GM23338 (cell line): ENCODE measurements around the gene SRSF1. TPM values are rescaled to one million over a fixed set of nuclear protein-coding genes. Genes with fewer than 3 reads are reported as not detected.

Experiments
- CREB1 ChIP-seq: fragments of 250-450 bp; sonication (Bioruptor Pico); IDR thresholded peaks from 2 replicates; pipeline ENCODE4 v1.5.0; 2020; ENCODE audit warnings: low read depth, mild to moderate bottlenecking, moderate library complexity
- EZH2 ChIP-seq: fragments of 200-600 bp; sonication (generic); IDR thresholded peaks from one replicate; pipeline ENCODE4 v1.8.0; 2017; ENCODE audit warnings: antibody characterized with exemption, mild to moderate bottlenecking, low read depth; ENCODE audit not compliant: unreplicated experiment
- EZH2phosphoT487 ChIP-seq: fragments of 200-600 bp; sonication (generic); IDR thresholded peaks from one replicate; pipeline ENCODE4 v1.8.1; 2018; ENCODE audit warnings: antibody characterized with exemption; ENCODE audit not compliant: unreplicated experiment
- JUNB ChIP-seq: IDR thresholded peaks from one replicate; pipeline ENCODE4 v1.6.1; 2016; ENCODE audit warnings: antibody characterized with exemption; ENCODE audit not compliant: unreplicated experiment
- NANOG ChIP-seq: IDR thresholded peaks from 2 replicates; pipeline ENCODE4 v1.6.1; 2016; ENCODE audit warnings: antibody characterized with exemption, borderline replicate concordance
- ZNF114 ChIP-seq: fragments of 250-450 bp; sonication (Bioruptor Pico); IDR thresholded peaks from 2 replicates; pipeline ENCODE4 v1.5.0; 2020; ENCODE audit warnings: mild to moderate bottlenecking, moderate library complexity
- ZNF331 ChIP-seq: fragments of 250-450 bp; sonication (Bioruptor Pico); IDR thresholded peaks from 2 replicates; pipeline ENCODE4 v1.5.0; 2020; ENCODE audit warnings: low read depth, mild to moderate bottlenecking, moderate library complexity
- polyA plus RNA-seq: library from polyadenylated mRNA; unstranded; fragments of >200 nt; fragmentation: Nextera tagmentation; extraction: Ambion mirVana; gene quantifications from 2 replicates; pipeline ENCODE4 v1.2.1, GENCODE V29; 2016
- total RNA-seq: library from RNA; depleted of rRNA; stranded (reverse); fragments of >200 nt; shearing (Covaris generic); gene quantifications from 2 replicates; pipeline ENCODE4 v1.2.3, GENCODE V29; 2014
- TF ChIP-seq, protein P1 (sequence below): fragments of 250-450 bp; sonication (Bioruptor Pico); IDR thresholded peaks from 2 replicates; pipeline ENCODE4 v1.5.0; 2020; ENCODE audit warnings: mild to moderate bottlenecking, moderate library complexity
- TF ChIP-seq, protein P2 (sequence below): IDR thresholded peaks from one replicate; pipeline ENCODE4 v1.6.1; 2018; ENCODE audit warnings: antibody characterized with exemption; ENCODE audit not compliant: unreplicated experiment

Gene SRSF1
- total and polyA plus RNA-seq, 2 experiments from 2014 or later = 413 to 584 TPM

DNA sequence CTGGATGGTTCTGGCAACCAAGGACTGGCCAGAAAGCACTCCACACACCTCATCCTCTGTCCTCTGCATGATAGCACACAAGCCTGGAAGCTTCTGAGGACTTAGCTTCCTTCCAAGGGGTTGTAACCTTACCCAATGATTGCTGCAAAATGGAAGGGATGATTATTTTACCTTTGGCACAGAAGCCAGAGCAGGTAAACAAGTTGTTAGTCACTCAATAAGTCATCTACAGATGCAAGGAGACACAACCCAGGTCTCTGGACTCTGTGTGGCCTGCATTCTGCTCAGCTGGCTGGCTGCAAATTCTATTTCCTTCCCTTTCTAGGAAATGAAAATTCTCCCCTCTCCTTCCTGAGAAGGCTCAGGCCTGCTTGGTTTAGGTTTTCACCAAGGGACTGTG lies 49.4 kb upstream of the SRSF1 start (continued):
- TF ChIP-seq, protein P1, sequence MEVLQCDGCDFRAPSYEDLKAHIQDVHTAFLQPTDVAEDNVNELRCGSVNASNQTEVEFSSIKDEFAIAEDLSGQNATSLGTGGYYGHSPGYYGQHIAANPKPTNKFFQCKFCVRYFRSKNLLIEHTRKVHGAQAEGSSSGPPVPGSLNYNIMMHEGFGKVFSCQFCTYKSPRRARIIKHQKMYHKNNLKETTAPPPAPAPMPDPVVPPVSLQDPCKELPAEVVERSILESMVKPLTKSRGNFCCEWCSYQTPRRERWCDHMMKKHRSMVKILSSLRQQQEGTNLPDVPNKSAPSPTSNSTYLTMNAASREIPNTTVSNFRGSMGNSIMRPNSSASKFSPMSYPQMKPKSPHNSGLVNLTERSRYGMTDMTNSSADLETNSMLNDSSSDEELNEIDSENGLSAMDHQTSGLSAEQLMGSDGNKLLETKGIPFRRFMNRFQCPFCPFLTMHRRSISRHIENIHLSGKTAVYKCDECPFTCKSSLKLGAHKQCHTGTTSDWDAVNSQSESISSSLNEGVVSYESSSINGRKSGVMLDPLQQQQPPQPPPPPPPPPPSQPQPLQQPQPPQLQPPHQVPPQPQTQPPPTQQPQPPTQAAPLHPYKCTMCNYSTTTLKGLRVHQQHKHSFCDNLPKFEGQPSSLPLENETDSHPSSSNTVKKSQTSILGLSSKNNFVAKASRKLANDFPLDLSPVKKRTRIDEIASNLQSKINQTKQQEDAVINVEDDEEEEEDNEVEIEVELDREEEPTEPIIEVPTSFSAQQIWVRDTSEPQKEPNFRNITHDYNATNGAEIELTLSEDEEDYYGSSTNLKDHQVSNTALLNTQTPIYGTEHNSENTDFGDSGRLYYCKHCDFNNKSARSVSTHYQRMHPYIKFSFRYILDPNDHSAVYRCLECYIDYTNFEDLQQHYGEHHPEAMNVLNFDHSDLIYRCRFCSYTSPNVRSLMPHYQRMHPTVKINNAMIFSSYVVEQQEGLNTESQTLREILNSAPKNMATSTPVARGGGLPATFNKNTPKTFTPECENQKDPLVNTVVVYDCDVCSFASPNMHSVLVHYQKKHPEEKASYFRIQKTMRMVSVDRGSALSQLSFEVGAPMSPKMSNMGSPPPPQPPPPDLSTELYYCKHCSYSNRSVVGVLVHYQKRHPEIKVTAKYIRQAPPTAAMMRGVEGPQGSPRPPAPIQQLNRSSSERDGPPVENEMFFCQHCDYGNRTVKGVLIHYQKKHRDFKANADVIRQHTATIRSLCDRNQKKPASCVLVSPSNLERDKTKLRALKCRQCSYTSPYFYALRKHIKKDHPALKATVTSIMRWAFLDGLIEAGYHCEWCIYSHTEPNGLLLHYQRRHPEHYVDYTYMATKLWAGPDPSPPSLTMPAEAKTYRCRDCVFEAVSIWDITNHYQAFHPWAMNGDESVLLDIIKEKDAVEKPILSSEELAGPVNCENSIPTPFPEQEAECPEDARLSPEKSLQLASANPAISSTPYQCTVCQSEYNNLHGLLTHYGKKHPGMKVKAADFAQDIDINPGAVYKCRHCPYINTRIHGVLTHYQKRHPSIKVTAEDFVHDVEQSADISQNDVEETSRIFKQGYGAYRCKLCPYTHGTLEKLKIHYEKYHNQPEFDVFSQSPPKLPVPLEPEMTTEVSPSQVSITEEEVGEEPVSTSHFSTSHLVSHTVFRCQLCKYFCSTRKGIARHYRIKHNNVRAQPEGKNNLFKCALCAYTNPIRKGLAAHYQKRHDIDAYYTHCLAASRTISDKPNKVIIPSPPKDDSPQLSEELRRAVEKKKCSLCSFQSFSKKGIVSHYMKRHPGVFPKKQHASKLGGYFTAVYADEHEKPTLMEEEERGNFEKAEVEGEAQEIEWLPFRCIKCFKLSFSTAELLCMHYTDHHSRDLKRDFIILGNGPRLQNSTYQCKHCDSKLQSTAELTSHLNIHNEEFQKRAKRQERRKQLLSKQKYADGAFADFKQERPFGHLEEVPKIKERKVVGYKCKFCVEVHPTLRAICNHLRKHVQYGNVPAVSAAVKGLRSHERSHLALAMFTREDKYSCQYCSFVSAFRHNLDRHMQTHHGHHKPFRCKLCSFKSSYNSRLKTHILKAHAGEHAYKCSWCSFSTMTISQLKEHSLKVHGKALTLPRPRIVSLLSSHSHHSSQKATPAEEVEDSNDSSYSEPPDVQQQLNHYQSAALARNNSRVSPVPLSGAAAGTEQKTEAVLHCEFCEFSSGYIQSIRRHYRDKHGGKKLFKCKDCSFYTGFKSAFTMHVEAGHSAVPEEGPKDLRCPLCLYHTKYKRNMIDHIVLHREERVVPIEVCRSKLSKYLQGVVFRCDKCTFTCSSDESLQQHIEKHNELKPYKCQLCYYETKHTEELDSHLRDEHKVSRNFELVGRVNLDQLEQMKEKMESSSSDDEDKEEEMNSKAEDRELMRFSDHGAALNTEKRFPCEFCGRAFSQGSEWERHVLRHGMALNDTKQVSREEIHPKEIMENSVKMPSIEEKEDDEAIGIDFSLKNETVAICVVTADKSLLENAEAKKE = no peak
- TF ChIP-seq ZNF331 (no peak), CREB1 (CRISPR knock-in tag) (no peak), EZH2phosphoT487 (no peak), NANOG (no peak), JUNB (no peak), EZH2 (no peak), ZNF114 (no peak)
- TF ChIP-seq, protein P2, sequence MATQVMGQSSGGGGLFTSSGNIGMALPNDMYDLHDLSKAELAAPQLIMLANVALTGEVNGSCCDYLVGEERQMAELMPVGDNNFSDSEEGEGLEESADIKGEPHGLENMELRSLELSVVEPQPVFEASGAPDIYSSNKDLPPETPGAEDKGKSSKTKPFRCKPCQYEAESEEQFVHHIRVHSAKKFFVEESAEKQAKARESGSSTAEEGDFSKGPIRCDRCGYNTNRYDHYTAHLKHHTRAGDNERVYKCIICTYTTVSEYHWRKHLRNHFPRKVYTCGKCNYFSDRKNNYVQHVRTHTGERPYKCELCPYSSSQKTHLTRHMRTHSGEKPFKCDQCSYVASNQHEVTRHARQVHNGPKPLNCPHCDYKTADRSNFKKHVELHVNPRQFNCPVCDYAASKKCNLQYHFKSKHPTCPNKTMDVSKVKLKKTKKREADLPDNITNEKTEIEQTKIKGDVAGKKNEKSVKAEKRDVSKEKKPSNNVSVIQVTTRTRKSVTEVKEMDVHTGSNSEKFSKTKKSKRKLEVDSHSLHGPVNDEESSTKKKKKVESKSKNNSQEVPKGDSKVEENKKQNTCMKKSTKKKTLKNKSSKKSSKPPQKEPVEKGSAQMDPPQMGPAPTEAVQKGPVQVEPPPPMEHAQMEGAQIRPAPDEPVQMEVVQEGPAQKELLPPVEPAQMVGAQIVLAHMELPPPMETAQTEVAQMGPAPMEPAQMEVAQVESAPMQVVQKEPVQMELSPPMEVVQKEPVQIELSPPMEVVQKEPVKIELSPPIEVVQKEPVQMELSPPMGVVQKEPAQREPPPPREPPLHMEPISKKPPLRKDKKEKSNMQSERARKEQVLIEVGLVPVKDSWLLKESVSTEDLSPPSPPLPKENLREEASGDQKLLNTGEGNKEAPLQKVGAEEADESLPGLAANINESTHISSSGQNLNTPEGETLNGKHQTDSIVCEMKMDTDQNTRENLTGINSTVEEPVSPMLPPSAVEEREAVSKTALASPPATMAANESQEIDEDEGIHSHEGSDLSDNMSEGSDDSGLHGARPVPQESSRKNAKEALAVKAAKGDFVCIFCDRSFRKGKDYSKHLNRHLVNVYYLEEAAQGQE = no peak
